PC-9 (cell line): ENCODE measurements around the gene BRSK2. TPM values are rescaled to one million over a fixed set of nuclear protein-coding genes. Genes with fewer than 3 reads are reported as not detected.
"Not testable (repeated sequence)": the region's sequence is repeated elsewhere in the genome, so short reads cannot be mapped to it uniquely, and the experiment has no call there.

Experiments used
- BruUV-seq: library from RNA; stranded (reverse); fragments of 400-500 nt; replicated peaks from 2 replicates; lab custom pipeline; 2021; lab: Mats Ljungman, UMichigan
- CTCF ChIA-PET: fragments of 300-600 bp; sonication (Branson Sonifier 250); formaldehyde crosslinking; loops from one replicate; lab custom pipeline; 2022; ENCODE audit warnings: antibody characterized with exemption; lab: Charles Lee
- POLR2A ChIA-PET: fragments of 300-600 bp; sonication (Branson Sonifier 250); formaldehyde crosslinking; loops from one replicate; lab custom pipeline; 2022; ENCODE audit warnings: antibody characterized with exemption; ENCODE audit not compliant: unreplicated experiment; lab: Charles Lee
- DNase-seq, 2 experiments: peaks; one replicate each; pipeline versions ENCODE4 v3.0.0 to v3.0.0-alpha.2; 2015 to 2022; ENCODE audit warnings: mixed read lengths in 1 of 2
- H2AFZ ChIP-seq: fragments of 200-600 bp; sonication (generic); 2 replicates; pipeline ENCODE4 v1.8.1; 2017; ENCODE audit warnings: antibody characterized with exemption
- H3F3A ChIP-seq: fragments of 200-600 bp; sonication (generic); 2 replicates; pipeline ENCODE4 v1.8.1; 2017; ENCODE audit warnings: antibody characterized with exemption, mild to moderate bottlenecking, low read depth; ENCODE audit not compliant: insufficient read depth
- H3K27ac ChIP-seq: fragments of 200-600 bp; sonication (generic); 2 replicates; pipeline ENCODE4 v1.6.1; 2016; ENCODE audit warnings: mixed run types
- H3K27me3 ChIP-seq: fragments of 200-600 bp; sonication (generic); 2 replicates; pipeline ENCODE4 v1.6.1; 2016; ENCODE audit warnings: low read depth, mixed run types; ENCODE audit not compliant: insufficient read depth
- H3K36me3 ChIP-seq: fragments of 200-600 bp; sonication (generic); 2 replicates; pipeline ENCODE4 v1.6.1; 2016; ENCODE audit warnings: low read depth, mixed run types
- H3K4me1 ChIP-seq: fragments of 200-600 bp; sonication (generic); replicated peaks from 2 replicates; pipeline ENCODE4 v1.6.1; 2016; ENCODE audit warnings: mixed run types; ENCODE audit not compliant: insufficient read depth
- H3K4me2 ChIP-seq: fragments of 200-600 bp; sonication (generic); 2 replicates; pipeline ENCODE4 v1.6.1; 2017; ENCODE audit warnings: mixed run types
- H3K4me3 ChIP-seq: fragments of 200-600 bp; sonication (generic); 2 replicates; pipeline ENCODE4 v1.6.1; 2016; ENCODE audit warnings: mixed run types
- H3K79me2 ChIP-seq: fragments of 200-600 bp; sonication (generic); 2 replicates; pipeline ENCODE4 v1.6.1; 2017; ENCODE audit warnings: low read depth, mixed run types
- H3K9me2 ChIP-seq: fragments of 200-600 bp; sonication (generic); 2 replicates; pipeline ENCODE4 v1.8.1; 2017; ENCODE audit warnings: mild to moderate bottlenecking; ENCODE audit not compliant: insufficient read depth
- H3K9me3 ChIP-seq: fragments of 200-600 bp; sonication (generic); 2 replicates; pipeline ENCODE4 v1.8.1; 2016; ENCODE audit warnings: low read depth; ENCODE audit not compliant: insufficient read depth
- H4K20me1 ChIP-seq: fragments of 200-600 bp; sonication (generic); 2 replicates; pipeline ENCODE4 v1.8.1; 2017; ENCODE audit not compliant: insufficient read depth
- CTCF ChIP-seq: fragments of 200-600 bp; sonication (generic); conservative IDR thresholded peaks from 2 replicates; pipeline ENCODE4 v1.6.1; 2017; ENCODE audit warnings: mixed run types, antibody characterized with exemption, mild to moderate bottlenecking, moderate library complexity
- EZH2 ChIP-seq: fragments of 200-600 bp; sonication (generic); IDR thresholded peaks from 2 replicates; pipeline ENCODE4 v1.8.0; 2017; ENCODE audit warnings: antibody characterized with exemption, low read depth
- intact Hi-C: fragments of 100-400 bp; cut with micrococcal nuclease; formaldehyde crosslinking; loops from one replicate; pipeline ENCODE4 v1.10.0; 2022; ENCODE audit not compliant: unreplicated experiment
- total RNA-seq: library from RNA; stranded (reverse); gene quantifications from 2 replicates; pipeline ENCODE4 v1.2.3, GENCODE V29; 2021

Gene BRSK2
- total RNA-seq, 1 experiment from 2014 or later, result 2.9 TPM

GRCh38 chr11:1428762-1429316 lies 39.1 kb downstream of the BRSK2 start:
- Histone ChIP-seq H3K36me3 (no peaks in the 10 kb centered on the region), H3K4me3 (no peak overlapping the region), H3K27ac (no peak overlapping the region), H4K20me1 (no peaks in the 10 kb centered on the region), H3K9me2 (no peaks in the 10 kb centered on the region), H3K4me1 (no peaks in the 10 kb centered on the region), H3K4me2 (no peak overlapping the region), H3F3A (no peaks in the 10 kb centered on the region), H2AFZ (no peak overlapping the region), H3K9me3 (no peaks in the 10 kb centered on the region), H3K79me2 (no peaks in the 10 kb centered on the region), H3K27me3 (0 out of 2 replicates have a peak, but pooled peaks cover 6% of the 10 kb centered on the region)
- POLR2A ChIA-PET, result no interaction called here
- intact Hi-C loops, result no loop called here
- TF ChIP-seq EZH2 (no peak), CTCF (no peak)
- CTCF ChIA-PET, result no interaction called here
- DNase-seq, result no peak
- no TSS peak for BruUV-seq

- DNase-seq, result no peak
- Histone ChIP-seq H3K4me3 (no peak overlapping the region), H3K36me3 (no peaks in the 10 kb centered on the region), H3K4me2 (no peak overlapping the region), H3K27ac (no peak overlapping the region), H3K27me3 (no peaks in the 10 kb centered on the region), H3K9me3 (no peaks in the 10 kb centered on the region), H4K20me1 (no peaks in the 10 kb centered on the region), H3K79me2 (no peaks in the 10 kb centered on the region), H3F3A (no peaks in the 10 kb centered on the region), H3K4me1 (no peaks in the 10 kb centered on the region), H3K9me2 (no peaks in the 10 kb centered on the region), H2AFZ (no peak overlapping the region)
- intact Hi-C loops, result no loop called here
- no peak for TF ChIP-seq CTCF
- no peak for TF ChIP-seq EZH2
- CTCF ChIA-PET, result no interaction called here
- POLR2A ChIA-PET, result no interaction called here
- no TSS peak for BruUV-seq
Measured at GRCh38 chr11:1433568-1433967, 43.8 kb downstream of the BRSK2 start.

- Histone ChIP-seq H2AFZ (no peak overlapping the region), H3F3A (no peaks in the 10 kb centered on the region), H3K36me3 (no peaks in the 10 kb centered on the region), H3K9me3 (no peaks in the 10 kb centered on the region), H3K79me2 (no peaks in the 10 kb centered on the region), H3K4me3 (no peak overlapping the region), H3K4me1 (no peaks in the 10 kb centered on the region), H3K27ac (no peak overlapping the region), H3K4me2 (no peak overlapping the region), H3K9me2 (no peaks in the 10 kb centered on the region), H3K27me3 (no peaks in the 10 kb centered on the region), H4K20me1 (no peaks in the 10 kb centered on the region)
- intact Hi-C loops, result no loop called here
- CTCF ChIA-PET, result no interaction called here
- TF ChIP-seq EZH2 (no peak), CTCF (no peak)
- no peak for DNase-seq
- POLR2A ChIA-PET, result no interaction called here
- BruUV-seq, result no TSS peak
Measured at GRCh38 chr11:1433977-1434640, 44.4 kb downstream of the BRSK2 start.

GRCh38 chr11:1435479-1435819 lies 45.7 kb downstream of the BRSK2 start:
- BruUV-seq, intact Hi-C loops, H3K27me3 ChIP-seq, CTCF ChIA-PET, H3K27ac ChIP-seq, H3K79me2 ChIP-seq, H3K4me1 ChIP-seq, H2AFZ ChIP-seq, H3F3A ChIP-seq, H3K9me3 ChIP-seq, H3K9me2 ChIP-seq, H3K36me3 ChIP-seq, H3K4me2 ChIP-seq, H4K20me1 ChIP-seq, H3K4me3 ChIP-seq, DNase-seq, POLR2A ChIA-PET: not testable (repeated sequence)
